HCT116 (cell line): Measurements from ENCODE around the gene THPO. TPM values are rescaled to one million over a fixed set of nuclear protein-coding genes. Genes with fewer than 3 reads are reported as not detected.

Experiments
- ATAC-seq: fragments of 200-7000 bp; cut with Tn5 transposase; 2 replicates; pipeline ENCODE4 v1.9.1; 2020; ENCODE audit warnings: mild to moderate bottlenecking, moderate library complexity
- BruUV-seq: library from RNA; stranded (reverse); fragments of 400-500 nt; replicated peaks from 2 replicates; lab custom pipeline; 2021; lab: Mats Ljungman, UMichigan
- CTCF ChIA-PET: fragments of 300-600 bp; sonication (Branson Sonifier 250); formaldehyde crosslinking; loops from one replicate; lab custom pipeline; 2021; ENCODE audit warnings: antibody characterized with exemption; lab: Charles Lee
- POLR2A ChIA-PET: fragments of 300-600, 350-600 bp; sonication (Branson Sonifier 250); formaldehyde crosslinking; loops from one replicate; lab custom pipeline; 2021; ENCODE audit warnings: antibody characterized with exemption; lab: Charles Lee
- RAD21 ChIA-PET, 2 experiments: fragments of 300-600 bp; sonication (Branson Sonifier 250); formaldehyde crosslinking; loops; one replicate each; lab custom pipeline; 2023; ENCODE audit warnings: low total read pairs in 2 of 2; ENCODE audit not compliant: uncharacterized antibody in 2 of 2, unreplicated experiment in 2 of 2, low non-redundant PET in 1 of 2; lab: Charles Lee
- DNase-seq: peaks from one replicate; pipeline ENCODE4 v3.0.0-alpha.2; 2010; ENCODE audit warnings: low read depth, low spot score
- H2AFZ ChIP-seq: fragments of 200-600 bp; shearing (Covaris generic), sonication (generic); 2 replicates; pipeline ENCODE4 v1.6.1; 2017; ENCODE audit warnings: low read depth, mixed run types, mixed read lengths, antibody characterized with exemption, low read length; ENCODE audit not compliant: poor library complexity, severe bottlenecking
- H3K27ac ChIP-seq: 2 replicates; pipeline ENCODE4 v1.5.1; 2012; ENCODE audit warnings: low read depth, low read length
- H3K27me3 ChIP-seq: fragments of 200-600 bp; sonication (generic); 2 replicates; pipeline ENCODE4 v1.6.1; 2016; ENCODE audit warnings: mixed run types, low read length, mixed read lengths; ENCODE audit not compliant: insufficient read depth
- H3K36me3 ChIP-seq, 2 experiments: fragments of 200-500 bp in 1 of 2; fragments of 200-600 bp in 1 of 2; sonication (Bioruptor generic) in 1 of 2; sonication (generic) in 1 of 2; 2 replicates each; pipeline versions ENCODE4 v1.5.1 to v1.6.1; 2014 to 2016; ENCODE audit warnings: low read length in 2 of 2, inconsistent platforms in 1 of 2, mixed read lengths in 1 of 2, mixed run types in 1 of 2; ENCODE audit not compliant: insufficient read depth in 2 of 2, control insufficient read depth in 1 of 2
- H3K4me1 ChIP-seq, 2 experiments: fragments of 200-600 bp in 1 of 2; sonication (generic) in 1 of 2; 2 replicates each; pipeline versions ENCODE4 v1.5.1 to v1.6.1; 2012 to 2017; ENCODE audit warnings: low read length in 2 of 2, inconsistent platforms in 1 of 2, mild to moderate bottlenecking in 1 of 2, mixed read lengths in 1 of 2, mixed run types in 1 of 2, moderate library complexity in 1 of 2; ENCODE audit not compliant: insufficient read depth in 2 of 2, control insufficient read depth in 1 of 2
- H3K4me2 ChIP-seq: fragments of 200-600 bp; sonication (generic); 2 replicates; pipeline ENCODE4 v1.6.1; 2017; ENCODE audit warnings: mixed run types, low read length, mixed read lengths
- H3K4me3 ChIP-seq, 2 experiments: fragments of 200-600 bp in 1 of 2; sonication (generic) in 1 of 2; replicated peaks in 1 of 2; 2 replicates each; pipeline ENCODE4 v1.5.1; 2011 to 2016; ENCODE audit warnings: low read length in 2 of 2, control low read depth in 1 of 2, low read depth in 1 of 2, mild to moderate bottlenecking in 1 of 2, mixed read lengths in 1 of 2, mixed run types in 1 of 2
- H3K79me2 ChIP-seq: fragments of 200-600 bp; sonication (generic); 2 replicates; pipeline ENCODE4 v1.6.1; 2017; ENCODE audit warnings: mild to moderate bottlenecking, mixed run types, low read length, moderate library complexity, mixed read lengths; ENCODE audit not compliant: insufficient read depth
- H3K9ac ChIP-seq: fragments of 200-600 bp; sonication (generic); 2 replicates; pipeline ENCODE4 v1.6.1; 2016; ENCODE audit warnings: low read length, mixed read lengths
- H3K9me2 ChIP-seq: fragments of 200-600 bp; sonication (generic), shearing (Covaris generic); 2 replicates; pipeline ENCODE4 v1.6.1; 2017; ENCODE audit warnings: mixed run types, mild to moderate bottlenecking, moderate library complexity; ENCODE audit not compliant: insufficient read depth
- H3K9me3 ChIP-seq, 2 experiments: fragments of 200-500 bp in 1 of 2; fragments of 200-600 bp in 1 of 2; sonication (Bioruptor generic) in 1 of 2; sonication (generic) in 1 of 2; 2 replicates each; pipeline ENCODE4 v1.6.1; 2014 to 2017; ENCODE audit warnings: low read length in 2 of 2, mixed read lengths in 2 of 2, inconsistent platforms in 1 of 2, low read depth in 1 of 2, mild to moderate bottlenecking in 1 of 2, mixed run types in 1 of 2, moderate library complexity in 1 of 2; ENCODE audit not compliant: control insufficient read depth in 1 of 2, insufficient read depth in 1 of 2
- H4K20me1 ChIP-seq: fragments of 200-600 bp; sonication (generic), shearing (Covaris generic); 2 replicates; pipeline ENCODE4 v1.6.1; 2017; ENCODE audit warnings: mixed run types, mild to moderate bottlenecking, moderate library complexity; ENCODE audit not compliant: insufficient read depth
- ATF3 ChIP-seq: IDR thresholded peaks from 2 replicates; pipeline ENCODE4 v1.6.1; 2012
- CBX3 ChIP-seq: IDR thresholded peaks from 2 replicates; pipeline ENCODE4 v1.6.1; 2012; ENCODE audit warnings: low read depth
- EGR1 ChIP-seq: IDR thresholded peaks from 2 replicates; pipeline ENCODE4 v1.6.1; 2012; ENCODE audit warnings: low read depth
- ELF1 ChIP-seq: IDR thresholded peaks from 2 replicates; pipeline ENCODE4 v1.6.1; 2012; ENCODE audit warnings: low read depth, borderline replicate concordance
- EZH2 ChIP-seq: fragments of 200-600 bp; sonication (generic); IDR thresholded peaks from 2 replicates; pipeline ENCODE4 v1.6.1; 2017; ENCODE audit warnings: antibody characterized with exemption, mixed run types
- MAX ChIP-seq: IDR thresholded peaks from 2 replicates; pipeline ENCODE4 v1.6.1; 2012
- POLR2AphosphoS5 ChIP-seq: IDR thresholded peaks from 2 replicates; pipeline ENCODE4 v1.6.1; 2011; ENCODE audit warnings: mild to moderate bottlenecking, low read depth, low read length, moderate library complexity
- REST ChIP-seq: IDR thresholded peaks from 2 replicates; pipeline ENCODE4 v1.6.1; 2012; ENCODE audit warnings: low read depth
- SIN3A ChIP-seq: IDR thresholded peaks from 2 replicates; pipeline ENCODE4 v1.6.1; 2012; ENCODE audit warnings: low read depth
- SRF ChIP-seq: IDR thresholded peaks from 2 replicates; pipeline ENCODE4 v1.6.1; 2012; ENCODE audit warnings: low read depth
- TCF7L2 ChIP-seq: IDR thresholded peaks from 2 replicates; pipeline ENCODE4 v1.7.0; 2011; ENCODE audit warnings: borderline replicate concordance, inconsistent platforms; ENCODE audit not compliant: insufficient read depth, insufficient read length; ENCODE audit errors: extremely low read depth
- YY1 ChIP-seq: IDR thresholded peaks from 2 replicates; pipeline ENCODE4 v1.6.1; 2011; ENCODE audit warnings: low read length, low read depth, moderate library complexity, mild to moderate bottlenecking; ENCODE audit not compliant: insufficient replicate concordance; ENCODE audit errors: extremely low read depth
- ZFX ChIP-seq: fragments of 450-650 bp; IDR thresholded peaks from 2 replicates; pipeline ENCODE4 v1.6.1; 2017
- intact Hi-C: fragments of 100-400 bp; cut with micrococcal nuclease; formaldehyde crosslinking; loops from 2 replicates; pipeline ENCODE4 v1.10.0; 2022
- total RNA-seq: library from RNA; stranded (reverse); gene quantifications from one replicate; pipeline ENCODE4 v1.2.1, GENCODE V29; 2021; ENCODE audit not compliant: unreplicated experiment

THPO gene
- total RNA-seq, 1 experiment from 2014 or later, result not detected

GRCh38 chr3:184360929-184361531, 17.0 kb downstream of the THPO start:
- Histone ChIP-seq H3K9me2 (no peaks in the 10 kb centered on the region), H3K79me2 (peaks cover 39% of the 10 kb centered on the region), H3K9me3 (no peaks in the 10 kb centered on the region), H3K4me1 (peaks cover 9 to 25% of the 10 kb centered on the region in 2 experiments), H3K4me3 (peak overlapping the region; percentile 95 to 96), H3K4me2 (peak overlapping the region; percentile 99), H4K20me1 (no peaks in the 10 kb centered on the region), H3K27ac (peak overlapping the region; percentile 96), H3K36me3 (peaks cover 17 to 18% of the 10 kb centered on the region in 2 experiments; a peak in 3 of 4 replicates), H2AFZ (no peak overlapping the region), H3K27me3 (no peaks in the 10 kb centered on the region), H3K9ac (peak overlapping the region; percentile 99)
- DNase-seq (no peak), ATAC-seq (no peak)
- TF ChIP-seq ELF1 (no peak), EGR1 (no peak), REST (no peak), TCF7L2 (no peak), POLR2AphosphoS5 (no peak), ATF3 (no peak), ZFX (no peak), MAX (no peak), YY1 (no peak), SIN3A (no peak), CBX3 (no peak), EZH2 (no peak), SRF (no peak)
- TSS peak; percentile 46 for BruUV-seq
- intact Hi-C loops, result no loop called here
- RAD21 ChIA-PET, result no interaction called here
- POLR2A ChIA-PET, result interaction anchor here (0.9 to 1.9 kb wide), 2 partner anchors 15 to 153 kb away, joined by 3 to 5 read pairs; no protein-coding TSS in a partner anchor
- CTCF ChIA-PET, result interaction anchor here (0.6 to 1.4 kb wide), 3 partner anchors 10 to 891 kb away, joined by 3 read pairs; no protein-coding TSS in a partner anchor
